H1 (cell line): Measurements from ENCODE around the gene C19orf47. TPM values are rescaled to one million over a fixed set of nuclear protein-coding genes. Genes with fewer than 3 reads are reported as not detected.

Source experiments
- CTCF ChIA-PET: fragments of 300-600 bp; sonication (Branson Sonifier 250); formaldehyde crosslinking; loops from one replicate; lab custom pipeline; 2021; ENCODE audit not compliant: partially characterized antibody; lab: Charles Lee
- POLR2A ChIA-PET: fragments of 300-600 bp; sonication (Branson Sonifier 250); formaldehyde crosslinking; loops from one replicate; lab custom pipeline; 2021; ENCODE audit warnings: inconsistent platforms; ENCODE audit not compliant: partially characterized antibody; lab: Charles Lee
- DNase-seq, 2 experiments: peaks; one replicate each; pipeline versions ENCODE4 v3.0.0 to v3.0.0-alpha.2; 2010 to 2022; ENCODE audit warnings: low spot score in 2 of 2, low read depth in 1 of 2, mixed read lengths in 1 of 2
- FAIRE-seq: peaks from 2 replicates; lab custom pipeline; 2011; peaks lifted over from hg19 to GRCh38; lab: Jason Lieb, UNC
- H2AFZ ChIP-seq: 2 replicates; pipeline ENCODE4 v1.8.1; 2012; ENCODE audit warnings: low read length, inconsistent platforms
- H2AK5ac ChIP-seq: 2 replicates; pipeline ENCODE4 v1.6.1; 2013; ENCODE audit warnings: low read depth, low read length
- H2BK120ac ChIP-seq: replicated peaks from 2 replicates; pipeline ENCODE3; 2013; ENCODE audit warnings: low read depth, low read length, inconsistent platforms
- H2BK12ac ChIP-seq: 2 replicates; pipeline ENCODE4 v1.6.1; 2013; ENCODE audit warnings: low read depth, low read length
- H2BK15ac ChIP-seq: 2 replicates; pipeline ENCODE4 v1.6.1; 2013; ENCODE audit warnings: low read length
- H2BK20ac ChIP-seq: 2 replicates; pipeline ENCODE4 v1.6.1; 2013; ENCODE audit warnings: low read length
- H2BK5ac ChIP-seq: 2 replicates; pipeline ENCODE4 v1.6.1; 2013; ENCODE audit warnings: low read depth, low read length
- H3K14ac ChIP-seq: 2 replicates; pipeline ENCODE4 v1.6.1; 2013; ENCODE audit warnings: inconsistent platforms; ENCODE audit not compliant: insufficient read length
- H3K18ac ChIP-seq: 2 replicates; pipeline ENCODE4 v1.6.1; 2013; ENCODE audit warnings: low read length; ENCODE audit errors: extremely low read depth
- H3K23ac ChIP-seq: 2 replicates; pipeline ENCODE4 v1.6.1; 2013; ENCODE audit warnings: inconsistent platforms; ENCODE audit not compliant: insufficient read length
- H3K23me2 ChIP-seq: 2 replicates; pipeline ENCODE4 v1.6.1; 2013; ENCODE audit warnings: low read depth, low read length
- H3K27ac ChIP-seq: 2 replicates; pipeline ENCODE4 v1.6.1; 2011; ENCODE audit warnings: low read depth, low read length, inconsistent platforms
- H3K27me3 ChIP-seq, 4 experiments: replicated peaks in 1 of 4; 1 replicate in 1 of 4; 2 replicates in 3 of 4; pipeline versions ENCODE4 v1.6.1 to v1.8.1; 2011 to 2013; ENCODE audit warnings: low read length in 3 of 4, mild to moderate bottlenecking in 3 of 4, inconsistent platforms in 2 of 4, mixed read lengths in 2 of 4, moderate library complexity in 1 of 4; ENCODE audit not compliant: control insufficient read depth in 3 of 4, insufficient read depth in 3 of 4; ENCODE audit errors: extremely low read depth in 1 of 4
- H3K36me3 ChIP-seq, 4 experiments: 2 replicates each; pipeline versions ENCODE4 v1.6.1 to v1.8.1; 2011 to 2013; ENCODE audit warnings: mild to moderate bottlenecking in 4 of 4, low read length in 3 of 4, moderate library complexity in 2 of 4, control low read depth in 1 of 4, inconsistent platforms in 1 of 4; ENCODE audit not compliant: insufficient read depth in 4 of 4, control insufficient read depth in 2 of 4
- H3K4ac ChIP-seq: replicated peaks from 2 replicates; pipeline ENCODE3; 2013; ENCODE audit warnings: low read length, low read depth, mixed read lengths, inconsistent platforms; ENCODE audit not compliant: insufficient read length
- H3K4me1 ChIP-seq, 4 experiments: replicated peaks in 1 of 4; 1 replicate in 1 of 4; 2 replicates in 3 of 4; pipeline versions ENCODE4 v1.6.1 to v1.8.1; 2011 to 2013; ENCODE audit warnings: low read length in 3 of 4, inconsistent platforms in 2 of 4, mixed read lengths in 1 of 4; ENCODE audit not compliant: insufficient read depth in 4 of 4, control insufficient read depth in 3 of 4
- H3K4me2 ChIP-seq, 2 experiments: 2 replicates each; pipeline versions ENCODE4 v1.6.1 to v1.8.1; 2011 to 2013; ENCODE audit warnings: low read depth in 2 of 2, low read length in 2 of 2, control low read depth in 1 of 2, inconsistent platforms in 1 of 2, mild to moderate bottlenecking in 1 of 2; ENCODE audit not compliant: insufficient read depth in 1 of 2
- H3K4me3 ChIP-seq, 4 experiments: fragments of 200-600, 300-600 bp in 1 of 4; sonication (generic), shearing (Covaris generic), sonication (Bioruptor Twin) in 1 of 4; 2 replicates each; pipeline versions ENCODE4 v1.5.1 to v1.8.1; 2011 to 2016; ENCODE audit warnings: low read length in 4 of 4, low read depth in 3 of 4, control low read depth in 2 of 4, inconsistent platforms in 2 of 4, mild to moderate bottlenecking in 2 of 4, mixed read lengths in 1 of 4, moderate library complexity in 1 of 4; ENCODE audit not compliant: insufficient read depth in 2 of 4; ENCODE audit errors: extremely low read depth in 1 of 4
- H3K56ac ChIP-seq: replicated peaks from 2 replicates; pipeline ENCODE3; 2013; ENCODE audit warnings: low read depth, mild to moderate bottlenecking, mixed read lengths, low read length, inconsistent platforms; ENCODE audit not compliant: insufficient read length
- H3K79me1 ChIP-seq: 2 replicates; pipeline ENCODE4 v1.6.1; 2013; ENCODE audit warnings: low read depth, low read length, control low read depth
- H3K79me2 ChIP-seq, 2 experiments: 2 replicates each; pipeline versions ENCODE4 v1.6.1 to v1.8.1; 2012 to 2013; ENCODE audit warnings: low read length in 2 of 2, mild to moderate bottlenecking in 2 of 2, inconsistent platforms in 1 of 2; ENCODE audit not compliant: insufficient read depth in 2 of 2, control insufficient read depth in 1 of 2
- H3K9ac ChIP-seq, 4 experiments: replicated peaks in 1 of 4; 1 replicate in 1 of 4; 2 replicates in 3 of 4; pipeline versions ENCODE4 v1.6.1 to v1.8.1; 2011 to 2013; ENCODE audit warnings: low read depth in 3 of 4, low read length in 3 of 4, control low read depth in 2 of 4, mild to moderate bottlenecking in 2 of 4, moderate library complexity in 2 of 4, inconsistent platforms in 1 of 4; ENCODE audit errors: extremely low read depth in 1 of 4
- H3K9me3 ChIP-seq, 2 experiments: 2 replicates each; pipeline versions ENCODE4 v1.6.1 to v1.8.1; 2012 to 2013; ENCODE audit warnings: mild to moderate bottlenecking in 2 of 2, moderate library complexity in 2 of 2, control low read depth in 1 of 2, inconsistent platforms in 1 of 2, low read depth in 1 of 2, low read length in 1 of 2, mixed read lengths in 1 of 2; ENCODE audit not compliant: insufficient read depth in 2 of 2
- H4K20me1 ChIP-seq, 2 experiments: replicated peaks in 1 of 2; 2 replicates each; pipeline versions ENCODE3 to v1.8.1; 2011 to 2013; ENCODE audit warnings: inconsistent platforms in 2 of 2, low read length in 2 of 2, mild to moderate bottlenecking in 1 of 2; ENCODE audit not compliant: insufficient read depth in 2 of 2, control insufficient read depth in 1 of 2
- H4K5ac ChIP-seq: 2 replicates; pipeline ENCODE4 v1.6.1; 2013; ENCODE audit warnings: low read length, low read depth, mixed read lengths, inconsistent platforms; ENCODE audit not compliant: insufficient read length
- H4K8ac ChIP-seq: 2 replicates; pipeline ENCODE4 v1.8.0; 2013; ENCODE audit warnings: mild to moderate bottlenecking, moderate library complexity, low read length, inconsistent platforms; ENCODE audit not compliant: insufficient read depth; ENCODE audit errors: extremely low read depth
- H4K91ac ChIP-seq: replicated peaks from 2 replicates; pipeline ENCODE3; 2013; ENCODE audit warnings: low read length, mixed read lengths, inconsistent platforms; ENCODE audit not compliant: insufficient read length
- ASH2L ChIP-seq: fragments of 200-600, 300-600 bp; sonication (generic); IDR thresholded peaks from one replicate; pipeline ENCODE4 v1.7.1; 2017; ENCODE audit warnings: low read length
- CREB1 ChIP-seq: IDR thresholded peaks from 2 replicates; pipeline ENCODE4 v1.6.1; 2012; ENCODE audit warnings: inconsistent platforms
- CTCF ChIP-seq, 3 experiments: IDR thresholded peaks; 1 replicate in 2 of 3; 2 replicates in 1 of 3; pipeline versions ENCODE4 v1.5.1 to v1.6.1; 2011; ENCODE audit warnings: low read length in 3 of 3, mild to moderate bottlenecking in 3 of 3, inconsistent platforms in 2 of 3, low read depth in 1 of 3, moderate library complexity in 1 of 3; ENCODE audit not compliant: insufficient read depth in 1 of 3; ENCODE audit errors: control extremely low read depth in 1 of 3
- FOSL1 ChIP-seq: IDR thresholded peaks from 2 replicates; pipeline ENCODE4 v1.6.1; 2011; ENCODE audit warnings: mild to moderate bottlenecking, low read depth, low read length, moderate library complexity; ENCODE audit not compliant: insufficient read depth
- POLR2A ChIP-seq, 2 experiments: IDR thresholded peaks; 1 replicate in 1 of 2; 2 replicates in 1 of 2; pipeline ENCODE4 v1.6.1; 2011; ENCODE audit warnings: low read depth in 2 of 2, low read length in 2 of 2, mild to moderate bottlenecking in 2 of 2; ENCODE audit errors: control extremely low read depth in 1 of 2
- RAD21 ChIP-seq, 2 experiments: IDR thresholded peaks in 1 of 2; conservative IDR thresholded peaks in 1 of 2; 2 replicates each; pipeline ENCODE4 v1.6.1; 2011; ENCODE audit warnings: low read depth in 2 of 2, low read length in 2 of 2, improper control_type of control experiment in 1 of 2, inconsistent platforms in 1 of 2, mild to moderate bottlenecking in 1 of 2, moderate library complexity in 1 of 2
- RFX5 ChIP-seq: IDR thresholded peaks from 2 replicates; pipeline ENCODE4 v1.6.1; 2011; ENCODE audit warnings: low read depth, low read length, improper control_type of control experiment, borderline replicate concordance
- TAF7 ChIP-seq: optimal IDR thresholded peaks from 2 replicates; pipeline ENCODE3; 2011; ENCODE audit warnings: low read depth, mild to moderate bottlenecking, inconsistent platforms, low read length, moderate library complexity, borderline replicate concordance
- WGBS, 2 experiments: shearing (Covaris generic) in 1 of 2; methylation state at CpG; one replicate each; pipeline versions ENCODE4 v1.1.6 to v1.1.7; 2013 to 2015; ENCODE audit warnings: low lambda C conversion rate in 2 of 2, mixed read lengths in 2 of 2, inconsistent platforms in 1 of 2, low coverage in 1 of 2, missing lambda C conversion rate in 1 of 2; ENCODE audit not compliant: insufficient replicate concordance in 2 of 2, insufficient coverage in 1 of 2, insufficient read length in 1 of 2; ENCODE audit errors: extremely low coverage in 1 of 2, missing lambda C conversion rate in 1 of 2; 5-methylcytosine and 5-hydroxymethylcytosine counted together
- polyA plus RNA-seq, 7 experiments: library from polyadenylated mRNA; depleted of rRNA in 3 of 7; stranded (reverse) in 5 of 7; unstranded in 2 of 7; fragments of >200 nt in 5 of 7; fragments of 200-250 nt in 2 of 7; gene quantifications; 1 replicate in 5 of 7; 2 replicates in 1 of 7; 4 replicates in 1 of 7; pipeline versions ENCODE4 v1.2.1 to v1.2.3, GENCODE V29; 2011 to 2013; ENCODE audit warnings: missing spikeins in 2 of 7, mixed read lengths in 2 of 7
- total RNA-seq: library from RNA; stranded (reverse); fragmentation: NEBNext Ultra II Directional; extraction: Animal tissue kit (Norgen Biotek cat#: 25700); gene quantifications from 2 replicates; pipeline ENCODE4 v1.2.1, GENCODE V29; 2021

C19orf47 gene
- total and polyA plus RNA-seq, 2 of the 8 experiments (the other 6 are each of a cell fraction or from before 2014, with no cell fraction given): 17.8 to 27.3 TPM

- Histone ChIP-seq H2BK20ac (no peak overlapping the region), H3K18ac (no peak overlapping the region), H2BK5ac (peak overlapping the region; percentile 71; the same call in 1 of the 2 replicates), H2BK15ac (no peak overlapping the region), H3K14ac (no peak overlapping the region), H3K4me1 (peaks cover 0 to 16% (median 10%) of the 10 kb centered on the region in 4 experiments; a peak in 6 of 7 replicates), H3K27ac (peak overlapping the region; percentile 62), H4K20me1 (peaks cover 0 to 4% of the 10 kb centered on the region in 2 experiments), H3K23ac (no peak overlapping the region), H3K4me3 (peak overlapping the region; percentile 58 to 76 (median 60); a peak in 6 of 8 replicates), H2BK12ac (no peak overlapping the region), H2BK120ac (no peak overlapping the region), H3K56ac (no peak overlapping the region), H3K36me3 (peaks cover 0 to 34% (median 10%) of the 10 kb centered on the region in 4 experiments; a peak in 6 of 8 replicates), H4K5ac (no peak overlapping the region), H3K79me2 (no peaks in the 10 kb centered on the region), H2AFZ (no peak overlapping the region), H3K4ac (no peak overlapping the region), H3K27me3 (no peaks in the 10 kb centered on the region), H3K9me3 (no peaks in the 10 kb centered on the region), H3K4me2 (peak overlapping the region; percentile 76 to 89), H3K23me2 (peaks cover 2% of the 10 kb centered on the region), H3K79me1 (no peaks in the 10 kb centered on the region), H4K8ac (no peak overlapping the region), H4K91ac (no peak overlapping the region), H2AK5ac (peak overlapping the region; percentile 61; the same call in 1 of the 2 replicates), H3K9ac (peak overlapping the region in 3 of 4 experiments; percentile 5 to 28 (median 25); a peak in 3 of 7 replicates)
- WGBS, 2 experiments: 47% methylated on average over 27 of the region's 27 CpGs; no CpG with 5 or more reads in 1 of the 2 experiments
- DNase-seq (peak; percentile 44 to 75), FAIRE-seq (no peak)
- ChIA-PET CTCF (interaction anchor here (0.6 to 4.0 kb wide), 12 partner anchors 10 to 165 kb away, joined by 3 to 19 read pairs (median 4); partner anchors contain the start of gene PRX), POLR2A (interaction anchor here (0.8 to 4.0 kb wide), 12 partner anchors 11 to 1000 kb away, joined by 3 to 23 read pairs (median 4); partner anchors contain the start of genes C19orf47 and PLD3)
- TF ChIP-seq RFX5 (peak; percentile 91), RAD21 (IDR thresholded peaks at IDR 0.05 in 1 of 2, conservative IDR thresholded peaks at IDR 0.05 in 1 of 2; ENCODE audit: low read depth in 2 of 2, low read length in 2 of 2) (peak; percentile 25 to 28; a peak in 3 of 4 replicates), POLR2A (IDR thresholded peaks at IDR 0.05; ENCODE audit: control extremely low read depth in 1 of 2, low read depth in 2 of 2, low read length in 2 of 2) (0 out of 3 replicates have a peak, but pooled peaks of 1 of the 2 experiments have one; percentile 33), CTCF (IDR thresholded peaks at IDR 0.05; ENCODE audit: control extremely low read depth in 1 of 3, insufficient read depth in 1 of 3, low read depth in 1 of 3, low read length in 3 of 3) (peak in 2 of 3 experiments; percentile 7 to 29; a peak in 2 of 4 replicates), CREB1 (peak; percentile 72), ASH2L (peak; percentile 83), FOSL1 (no peak), TAF7 (no peak)
Measured at GRCh38 chr19:40366697-40367561, 18.7 kb upstream of the C19orf47 start.
